NB4 (cell line): ENCODE data around the gene COL6A6.

Source experiments
- DNase-seq: peaks from one replicate; pipeline ENCODE4 v3.0.0; 2010; ENCODE audit warnings: low read depth
- H3K4me3 ChIP-seq: one replicate; pipeline ENCODE4 v1.5.1; 2011; ENCODE audit warnings: mild to moderate bottlenecking, low read depth, low read length, moderate library complexity
- CTCF ChIP-seq: IDR thresholded peaks from one replicate; pipeline ENCODE4 v1.5.1; 2012; ENCODE audit warnings: low read depth, low read length
- MAX ChIP-seq: IDR thresholded peaks from 2 replicates; pipeline ENCODE4 v1.6.1; 2011; ENCODE audit warnings: low read depth, low read length
- MYC ChIP-seq: IDR thresholded peaks from 2 replicates; pipeline ENCODE4 v1.6.1; 2011; ENCODE audit warnings: low read depth, low read length
- POLR2A ChIP-seq: IDR thresholded peaks from 2 replicates; pipeline ENCODE4 v1.6.1; 2011; ENCODE audit warnings: mild to moderate bottlenecking; ENCODE audit not compliant: insufficient read length; ENCODE audit errors: extremely low read depth

The COL6A6 gene, protein sequence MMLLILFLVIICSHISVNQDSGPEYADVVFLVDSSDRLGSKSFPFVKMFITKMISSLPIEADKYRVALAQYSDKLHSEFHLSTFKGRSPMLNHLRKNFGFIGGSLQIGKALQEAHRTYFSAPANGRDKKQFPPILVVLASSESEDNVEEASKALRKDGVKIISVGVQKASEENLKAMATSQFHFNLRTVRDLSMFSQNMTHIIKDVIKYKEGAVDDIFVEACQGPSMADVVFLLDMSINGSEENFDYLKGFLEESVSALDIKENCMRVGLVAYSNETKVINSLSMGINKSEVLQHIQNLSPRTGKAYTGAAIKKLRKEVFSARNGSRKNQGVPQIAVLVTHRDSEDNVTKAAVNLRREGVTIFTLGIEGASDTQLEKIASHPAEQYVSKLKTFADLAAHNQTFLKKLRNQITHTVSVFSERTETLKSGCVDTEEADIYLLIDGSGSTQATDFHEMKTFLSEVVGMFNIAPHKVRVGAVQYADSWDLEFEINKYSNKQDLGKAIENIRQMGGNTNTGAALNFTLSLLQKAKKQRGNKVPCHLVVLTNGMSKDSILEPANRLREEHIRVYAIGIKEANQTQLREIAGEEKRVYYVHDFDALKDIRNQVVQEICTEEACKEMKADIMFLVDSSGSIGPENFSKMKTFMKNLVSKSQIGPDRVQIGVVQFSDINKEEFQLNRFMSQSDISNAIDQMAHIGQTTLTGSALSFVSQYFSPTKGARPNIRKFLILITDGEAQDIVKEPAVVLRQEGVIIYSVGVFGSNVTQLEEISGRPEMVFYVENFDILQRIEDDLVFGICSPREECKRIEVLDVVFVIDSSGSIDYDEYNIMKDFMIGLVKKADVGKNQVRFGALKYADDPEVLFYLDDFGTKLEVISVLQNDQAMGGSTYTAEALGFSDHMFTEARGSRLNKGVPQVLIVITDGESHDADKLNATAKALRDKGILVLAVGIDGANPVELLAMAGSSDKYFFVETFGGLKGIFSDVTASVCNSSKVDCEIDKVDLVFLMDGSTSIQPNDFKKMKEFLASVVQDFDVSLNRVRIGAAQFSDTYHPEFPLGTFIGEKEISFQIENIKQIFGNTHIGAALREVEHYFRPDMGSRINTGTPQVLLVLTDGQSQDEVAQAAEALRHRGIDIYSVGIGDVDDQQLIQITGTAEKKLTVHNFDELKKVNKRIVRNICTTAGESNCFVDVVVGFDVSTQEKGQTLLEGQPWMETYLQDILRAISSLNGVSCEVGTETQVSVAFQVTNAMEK (N-terminal part only)

GRCh38 chr3:130516645-130517512, at the start of gene COL6A6:
COL6A6 (plus strand) TSS chr3:130517177; CDS start chr3:130560365, 43,188 bp downstream.
- no peak within 1 kb of the TSS for H3K4me3 ChIP-seq
- DNase-seq: no peak

GRCh38 chr3:130468311-130468710, 48.7 kb upstream of the COL6A6 start:
- DNase-seq: no peak
- no peak overlapping the region for H3K4me3 ChIP-seq
- TF ChIP-seq MAX: no peak

More at GRCh38 chr3:130516645-130517512, at the start of gene COL6A6:
- TF ChIP-seq POLR2A (no peak), CTCF (no peak), MAX (no peak), MYC (no peak)

GRCh38 chr3:130470126-130470525, 46.9 kb upstream of the COL6A6 start:
- DNase-seq: no peak
- H3K4me3 ChIP-seq: no peak overlapping the region
- no peak for TF ChIP-seq MAX
- no peak for TF ChIP-seq MYC
- no peak for TF ChIP-seq POLR2A
- TF ChIP-seq CTCF: no peak

DNA sequence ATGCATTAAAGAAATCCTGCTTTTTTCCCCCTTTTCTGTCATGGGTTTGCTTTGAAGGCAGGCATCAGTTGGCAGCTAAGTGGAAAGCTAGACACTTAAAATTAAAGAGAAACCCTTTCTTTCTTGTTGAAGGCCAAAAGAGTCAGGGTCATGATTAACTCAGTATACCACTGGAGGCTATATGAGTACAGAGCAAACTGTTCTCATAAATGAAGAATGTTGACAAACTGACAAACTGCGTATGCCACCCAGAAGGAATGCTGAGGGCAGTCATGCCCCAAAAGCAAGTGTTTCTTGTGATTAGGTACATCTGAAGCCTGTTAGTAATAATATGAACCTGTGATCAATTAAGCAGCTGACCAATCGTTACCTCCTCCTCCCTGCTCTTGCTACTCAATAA, 43.6 kb upstream of the COL6A6 start:
- DNase-seq: no peak
- TF ChIP-seq MAX (no peak), MYC (no peak), POLR2A (no peak), CTCF (no peak)

GRCh38 chr3:130480736-130481135, 36.2 kb upstream of the COL6A6 start:
- H3K4me3 ChIP-seq: no peak overlapping the region
- peak; percentile 27 for TF ChIP-seq CTCF
- TF ChIP-seq POLR2A: no peak
- DNase-seq: peak; percentile 40

More for the DNA sequence above, 43.6 kb upstream of the COL6A6 start:
- H3K4me3 ChIP-seq: no peak overlapping the region
